Sciatic nerve (tissue), 2 donors: Measurements from ENCODE around the gene MCC. TPM values are rescaled to one million over a fixed set of nuclear protein-coding genes. Genes with fewer than 3 reads are reported as not detected.
A peak's percentile ranks its signal among the peaks of the same experiment; 100 is the strongest.

Source experiments
- ATAC-seq: fragments of 200-7000 bp; cut with Tn5 transposase; one replicate; pipeline ENCODE4 v1.9.1; 2020; ENCODE audit warnings: mild to moderate bottlenecking, moderate library complexity
- DNase-seq: peaks from one replicate; pipeline ENCODE4 v3.0.0-alpha.2; 2020; ENCODE audit warnings: low spot score
- intact Hi-C: fragments of 100-400 bp; cut with DNase I; formaldehyde crosslinking; loops from one replicate; pipeline ENCODE4 v1.14.2; 2022
- total RNA-seq: library from RNA; stranded (reverse); fragmentation: NEBNext Ultra II Directional; extraction: Animal tissue kit (Norgen Biotek cat#: 25700); gene quantifications from one replicate; pipeline ENCODE4 v1.2.1, GENCODE V29; 2021
- donor health status: DM: no; HTN: no; CAD: no.
- donor health status: DM: no; HTN: no; CAD: no.

Gene MCC
- total RNA-seq, 1 donor from 2014 or later: 41.9 TPM

DNA sequence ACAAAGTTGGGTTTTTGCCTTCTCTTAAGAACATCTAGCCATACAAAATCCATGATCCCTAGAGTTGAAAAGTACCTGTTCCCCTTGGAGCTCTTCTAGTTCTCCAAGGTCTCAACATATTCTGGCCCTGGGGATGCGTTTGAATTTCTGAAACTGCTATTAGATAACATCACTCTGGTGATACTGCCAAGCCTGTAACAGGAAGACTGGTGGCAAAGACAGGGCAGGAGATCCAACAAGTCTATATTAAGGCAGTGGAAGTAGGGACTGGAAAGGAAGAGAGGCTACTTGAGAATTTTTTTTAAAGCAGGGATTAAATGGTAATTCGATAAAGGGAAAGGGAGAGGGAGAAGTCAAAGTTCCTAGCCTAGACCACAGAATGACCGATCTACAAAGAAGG, 264.9 kb downstream of the MCC start:
- ATAC-seq (no peak), DNase-seq (no peak)
- intact Hi-C loops: no loop called here

DNA sequence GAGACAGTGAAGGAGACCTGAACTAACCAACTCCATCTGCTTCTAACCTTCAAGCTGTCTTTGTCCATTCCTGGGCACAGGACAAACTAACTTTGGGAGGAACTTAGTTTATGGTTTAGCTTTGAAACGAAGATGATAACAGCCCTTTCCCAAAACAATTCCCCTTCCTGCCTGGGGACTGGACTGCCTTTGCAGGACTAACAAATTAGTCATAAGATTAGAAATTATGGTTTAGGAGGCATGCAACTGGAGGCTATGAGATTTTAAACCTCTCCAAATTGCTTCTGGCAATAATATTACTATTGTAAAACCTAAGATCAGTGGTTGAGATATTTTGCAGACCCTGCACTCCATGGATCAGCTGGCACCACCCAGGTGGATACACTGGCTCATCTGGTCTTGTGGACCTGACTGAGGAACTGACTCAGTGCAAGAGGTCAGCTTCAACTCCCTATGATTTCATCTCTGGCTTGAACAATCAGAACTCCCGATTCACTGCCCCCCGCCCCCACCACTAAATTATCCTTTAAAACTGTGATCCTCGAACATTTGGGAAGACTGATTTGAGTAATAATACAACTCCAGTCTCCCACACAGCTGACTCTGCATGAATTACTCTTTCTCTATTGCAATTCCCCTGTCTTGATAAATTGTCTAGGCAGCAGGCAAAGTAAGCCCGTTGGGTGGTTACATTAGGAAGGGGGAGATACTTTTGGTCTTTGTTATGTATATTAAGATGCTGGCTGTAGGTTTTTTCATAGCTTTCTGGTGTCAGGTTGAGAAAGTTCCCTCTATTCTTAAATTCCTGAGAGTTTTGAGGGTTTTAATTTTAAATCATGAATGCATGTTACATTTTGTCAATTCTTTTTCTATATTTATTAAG, 266.7 kb downstream of the MCC start:
- DNase-seq (no peak), ATAC-seq (no peak)
- intact Hi-C loops: no loop called here

DNA sequence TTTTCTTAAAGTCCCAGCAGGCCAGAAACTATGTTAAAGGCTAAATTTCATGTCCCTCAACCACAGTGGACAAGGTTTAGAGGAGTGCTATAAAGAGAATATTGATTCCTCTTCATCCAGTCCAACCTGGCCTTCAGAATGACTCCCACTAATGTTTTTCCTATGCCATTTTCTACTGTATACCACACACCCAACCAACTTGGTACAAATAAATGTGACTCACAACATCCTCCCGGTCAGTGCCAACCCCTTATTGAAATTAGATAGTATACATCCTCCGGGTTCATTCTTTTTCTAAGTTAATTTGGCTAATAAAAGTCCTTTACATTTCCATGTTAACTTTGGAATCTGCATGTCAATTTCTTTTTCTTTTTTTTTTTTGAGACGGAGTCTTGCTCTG, 268.6 kb downstream of the MCC start:
- no peak for ATAC-seq
- intact Hi-C loops: no loop called here
- no peak for DNase-seq

DNA sequence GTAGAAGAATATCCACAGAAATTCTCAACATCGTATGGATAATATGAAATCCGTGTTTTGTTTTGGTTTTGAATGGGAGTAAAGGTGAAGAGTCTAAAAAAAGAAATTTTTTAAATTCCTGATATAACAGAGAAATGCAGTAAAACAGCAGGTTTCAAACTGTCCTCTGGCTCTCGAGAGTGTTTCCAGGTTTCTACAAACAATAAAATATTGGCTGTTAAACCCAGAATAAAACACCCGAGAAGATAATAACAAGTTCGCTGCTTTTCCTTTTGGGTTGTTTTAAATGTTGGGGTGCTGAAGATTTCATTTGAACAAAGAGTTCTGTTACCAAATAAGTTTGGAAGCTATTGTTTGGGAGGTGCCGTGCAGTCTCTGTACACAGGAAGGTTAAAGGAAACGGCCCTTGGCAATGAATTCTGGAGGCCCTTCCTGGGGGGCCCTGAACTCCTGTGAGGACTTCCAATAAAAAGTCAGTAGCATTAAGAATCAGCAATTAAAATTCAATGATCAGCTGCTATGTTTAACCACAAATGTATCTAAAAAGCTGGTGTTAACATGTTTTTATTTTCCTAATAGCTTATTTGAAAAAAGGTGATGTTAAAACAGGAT, 269.2 kb downstream of the MCC start:
- DNase-seq: no peak

DNA sequence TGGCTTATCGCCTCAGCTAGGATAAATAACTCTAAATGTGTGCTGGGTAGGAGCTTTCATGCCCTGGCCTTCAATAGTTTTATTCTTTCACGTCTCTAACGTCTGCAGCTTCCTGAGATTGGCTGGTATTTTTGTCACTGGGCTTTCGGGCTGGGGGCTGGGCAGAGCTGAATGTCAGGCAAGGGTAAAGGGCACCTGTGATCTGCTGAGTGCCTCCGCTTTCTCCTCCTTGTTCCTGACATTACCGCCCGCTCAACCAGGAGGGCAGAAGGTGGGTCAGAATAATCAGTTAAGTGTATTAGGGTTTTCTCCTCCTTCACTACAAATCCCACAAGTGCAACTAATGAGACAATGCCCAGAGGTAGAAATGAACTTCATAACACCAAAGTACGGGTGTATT, 270.1 kb downstream of the MCC start:
- ATAC-seq: peak; percentile 32
- intact Hi-C loops: no loop called here
- no peak for DNase-seq

More for the DNA sequence above, 269.2 kb downstream of the MCC start:
- no peak for ATAC-seq
- intact Hi-C loops: no loop called here

DNA sequence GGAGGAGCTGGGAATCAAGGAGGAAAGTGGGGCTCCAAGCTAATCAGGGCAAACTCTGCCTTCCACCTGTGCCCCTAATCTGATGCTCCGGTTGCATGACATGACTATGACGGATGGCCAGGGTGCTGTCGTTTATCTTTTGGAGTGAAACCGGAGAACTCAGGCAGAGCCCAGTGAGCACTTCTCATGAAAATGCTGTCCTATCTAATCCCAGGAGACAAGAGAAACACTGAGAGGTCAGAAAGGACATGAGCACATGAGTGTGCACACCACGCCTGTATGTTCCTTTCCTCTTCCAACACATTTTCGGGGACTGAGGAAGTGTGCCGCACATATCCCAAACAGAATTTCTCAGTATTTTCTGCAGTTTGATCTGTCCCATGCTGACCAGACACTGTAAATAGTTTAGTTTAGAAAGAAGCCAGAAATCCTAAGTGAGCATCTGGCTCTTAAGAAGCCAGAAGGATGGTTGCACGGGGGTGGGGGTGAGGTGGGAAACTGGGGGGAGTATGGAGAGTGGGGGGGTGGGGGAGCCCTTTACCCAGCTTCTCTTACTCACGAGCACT, 270.6 kb downstream of the MCC start:
- intact Hi-C loops: no loop called here
- no peak for DNase-seq
- peak; percentile 50 for ATAC-seq

DNA sequence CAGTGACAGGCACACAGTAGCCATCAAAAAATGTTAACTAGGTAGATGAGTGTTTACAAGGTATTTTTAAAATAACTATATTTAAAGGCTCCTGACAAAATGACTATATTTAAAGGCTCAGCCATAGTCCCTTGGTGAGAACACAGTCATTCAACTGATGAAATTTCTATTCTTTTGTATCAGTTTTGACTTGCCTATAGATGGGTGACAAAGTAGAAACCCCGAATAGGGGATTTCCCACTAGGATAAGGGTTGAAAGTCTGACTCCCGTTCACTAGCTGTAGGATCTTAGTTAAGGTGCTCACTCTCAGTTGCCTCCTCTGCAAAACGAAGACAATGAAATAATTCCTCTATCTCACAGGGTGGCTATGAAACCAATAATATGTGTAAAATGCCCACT, 271.7 kb downstream of the MCC start:
- no peak for ATAC-seq
- intact Hi-C loops: no loop called here
- no peak for DNase-seq

DNA sequence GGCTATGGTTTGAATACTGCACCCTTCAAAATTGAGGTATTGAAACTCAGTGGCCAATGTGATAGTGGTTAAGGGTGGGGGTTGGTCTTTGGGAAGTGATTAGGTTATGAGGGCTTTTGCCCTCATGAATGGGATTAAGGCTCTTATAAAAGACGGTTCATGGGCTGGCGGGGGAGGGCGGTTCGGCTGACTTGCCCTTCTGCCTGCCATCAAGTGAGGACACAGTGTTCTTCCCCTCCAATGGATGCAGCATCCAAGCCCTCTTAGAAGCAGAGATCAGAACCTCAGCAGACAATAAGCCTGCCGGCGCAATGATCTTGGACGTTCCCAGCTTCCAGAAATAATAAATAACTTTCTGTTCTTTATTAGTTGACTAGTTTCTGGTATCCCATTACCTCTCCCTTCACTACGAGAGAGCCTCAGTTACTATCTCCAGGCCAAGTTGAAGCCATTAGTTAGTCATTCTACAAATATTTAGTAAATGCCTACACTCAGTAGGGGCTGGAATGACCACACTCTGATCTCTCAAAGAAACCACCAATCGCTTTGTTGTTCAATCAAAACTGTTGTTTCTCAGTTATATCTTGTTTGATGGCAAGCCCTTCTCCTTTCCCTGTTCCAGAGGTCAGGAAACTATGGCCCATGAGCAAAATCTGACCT, 272.7 kb downstream of the MCC start:
- no peak for ATAC-seq
- intact Hi-C loops: no loop called here
- no peak for DNase-seq

DNA sequence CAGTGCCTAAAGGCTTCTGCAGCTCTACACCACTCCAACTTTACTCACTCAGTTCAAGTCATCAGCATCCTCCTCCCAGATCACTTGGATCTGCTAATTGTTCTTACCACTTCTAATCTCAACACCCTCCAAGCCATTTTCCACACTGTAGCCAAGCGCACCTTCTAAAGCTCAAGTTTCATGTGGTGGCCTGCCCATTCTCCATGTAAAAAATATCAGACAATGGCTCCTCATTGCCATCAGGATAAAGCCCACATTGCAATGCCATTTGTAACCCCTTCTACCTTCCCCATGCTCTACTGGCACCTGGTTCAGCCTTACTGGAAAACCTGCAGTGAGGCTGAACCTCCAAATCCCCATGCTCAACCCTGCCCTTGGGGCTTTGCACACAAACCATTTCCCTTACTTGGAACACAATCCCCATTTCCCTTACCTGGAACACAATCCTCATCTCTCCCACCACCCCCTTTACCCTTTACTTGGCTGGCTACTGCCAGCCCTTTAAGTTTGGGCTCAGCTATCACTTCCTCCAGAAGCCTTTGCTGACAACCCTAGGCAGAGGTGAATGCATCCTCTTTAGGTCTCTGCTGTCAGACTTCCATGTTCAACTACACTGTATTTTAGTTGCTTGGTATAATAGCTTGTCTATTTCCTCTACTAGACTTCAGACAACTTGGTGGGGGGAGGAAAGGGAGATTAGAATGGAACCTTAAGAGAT, 273.5 kb downstream of the MCC start:
- DNase-seq (no peak), ATAC-seq (no peak)
- intact Hi-C loops: no loop called here

DNA sequence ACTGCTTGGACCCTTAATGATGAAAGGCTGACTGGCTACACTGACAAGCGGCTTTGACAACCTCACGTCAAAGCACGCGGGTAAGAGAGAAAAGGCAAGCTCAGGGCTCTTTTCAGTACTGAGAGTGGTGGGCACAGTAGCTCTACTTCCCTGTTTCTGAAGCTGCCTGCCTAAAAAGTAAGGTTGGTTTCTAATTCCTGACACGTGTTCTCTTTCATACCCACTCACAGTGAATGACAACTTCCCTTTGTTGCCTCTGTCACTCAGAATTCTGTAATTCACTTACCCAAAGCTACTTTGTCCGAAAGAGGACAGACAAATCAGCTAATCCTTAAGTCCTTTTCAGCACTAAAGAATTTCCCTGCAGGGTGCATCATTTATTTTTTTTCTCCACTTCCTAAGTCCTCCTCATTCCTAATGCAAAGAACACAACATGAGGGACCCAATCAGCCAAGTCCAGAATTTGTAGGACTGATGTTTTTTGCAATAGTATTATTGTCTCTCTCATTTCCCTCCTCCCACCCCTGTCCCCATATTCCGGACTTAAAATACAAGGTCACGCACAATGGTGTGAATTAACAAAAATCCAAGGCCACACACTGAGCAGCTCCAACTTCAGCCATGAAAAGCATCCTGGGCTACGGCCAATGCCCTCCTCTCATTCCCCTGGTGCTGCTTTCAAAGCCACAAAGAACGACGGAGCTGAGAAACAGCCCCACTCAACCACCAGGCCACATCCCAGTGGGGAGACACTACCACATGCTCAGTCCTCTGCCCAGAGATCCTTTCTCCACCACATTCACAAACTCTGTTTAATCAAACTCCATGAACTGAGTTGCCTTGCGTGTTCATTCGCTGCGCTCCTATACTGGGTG, 274.5 kb downstream of the MCC start:
- intact Hi-C loops: no loop called here
- no peak for DNase-seq
- no peak for ATAC-seq

DNA sequence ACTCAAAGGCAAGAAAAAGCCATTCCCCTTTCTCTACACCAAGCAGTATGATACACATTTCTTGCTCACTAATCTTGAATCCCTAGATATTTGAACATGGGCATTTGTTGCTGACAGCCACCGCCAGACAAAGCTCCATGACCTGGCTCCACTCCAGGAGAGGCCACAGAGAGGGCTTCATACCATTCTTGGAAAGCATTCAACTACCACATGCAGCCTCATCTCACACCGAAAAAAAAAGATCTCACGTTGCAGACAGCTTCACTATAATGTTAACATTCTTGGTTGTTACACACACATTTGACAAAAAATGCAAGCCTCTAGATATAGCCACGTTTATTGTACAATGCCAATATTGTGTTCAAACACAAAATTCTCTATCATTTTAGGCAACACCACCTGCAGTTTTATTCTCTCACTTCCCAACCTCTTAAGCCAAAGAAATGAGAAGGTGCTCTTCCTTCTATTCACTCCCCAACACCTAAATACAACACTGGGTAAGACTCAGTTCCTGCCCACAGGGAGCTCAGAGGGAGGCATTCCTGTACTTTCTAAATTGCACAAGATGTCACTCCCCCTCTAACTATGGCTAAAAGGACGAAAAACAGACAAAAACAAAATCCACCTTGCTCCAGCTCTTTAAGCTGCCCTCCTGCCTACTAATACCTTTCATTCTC, 275.9 kb downstream of the MCC start:
- DNase-seq (no peak), ATAC-seq (peak; percentile 40)
- intact Hi-C loops: no loop called here

DNA sequence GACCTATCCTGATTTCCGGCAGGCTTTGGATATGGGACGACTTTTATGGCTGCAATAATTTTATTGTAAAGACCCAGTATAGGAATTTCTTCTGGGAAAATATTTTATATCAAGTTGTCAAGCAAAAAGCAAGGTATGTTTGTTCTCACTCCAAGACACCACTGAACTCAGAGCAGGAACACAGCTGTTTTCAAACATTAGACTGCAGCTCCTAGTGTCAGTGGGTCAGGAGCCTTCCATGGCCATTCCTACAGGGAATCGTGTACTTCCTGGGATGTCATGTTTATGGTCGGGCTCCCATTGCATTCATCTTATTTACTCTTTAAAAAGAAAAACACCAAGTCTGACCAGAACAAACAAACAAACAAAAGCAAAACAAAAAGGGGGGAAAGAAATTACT, 278.8 kb downstream of the MCC start:
- no peak for DNase-seq
- ATAC-seq: no peak
- intact Hi-C loops: no loop called here

DNA sequence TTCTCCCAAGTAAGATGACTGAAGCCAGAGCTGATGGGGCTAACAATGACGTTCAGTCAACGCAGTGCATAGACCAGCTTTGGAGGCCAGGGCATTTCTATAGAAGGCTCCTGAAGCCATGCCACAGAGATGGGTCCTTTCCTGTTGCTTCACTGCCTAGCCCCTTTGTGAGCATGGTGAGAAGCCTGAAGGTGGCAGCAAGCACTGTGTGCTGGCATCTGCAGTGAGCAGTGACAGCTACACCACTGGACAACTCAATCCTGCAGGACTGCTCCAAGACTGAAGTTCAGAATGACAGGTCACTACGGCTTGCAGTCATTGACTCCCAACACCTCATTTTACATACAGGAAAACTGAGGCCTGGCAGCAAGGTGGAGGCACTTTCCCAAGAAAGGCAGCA, 282.4 kb downstream of the MCC start:
- DNase-seq: no peak
- intact Hi-C loops: no loop called here
- no peak for ATAC-seq

DNA sequence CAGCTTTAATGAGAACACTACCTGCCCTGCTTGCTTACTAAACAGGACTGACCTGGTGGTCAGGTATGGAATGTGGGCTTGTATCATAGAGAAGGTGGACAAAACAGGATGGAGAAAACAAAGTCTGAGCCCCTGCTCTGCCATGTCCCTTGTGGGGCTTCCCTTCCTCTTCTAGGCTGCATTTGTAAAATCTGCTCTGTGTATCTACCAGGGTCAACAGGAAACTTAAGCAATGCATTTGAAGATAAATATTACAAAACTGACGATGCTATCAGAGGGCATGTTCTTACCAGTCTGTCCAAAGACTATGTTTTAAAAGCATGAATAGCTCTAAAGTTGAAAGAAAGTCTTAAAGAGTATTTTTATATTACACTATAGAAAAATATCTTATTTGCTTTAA, 282.9 kb downstream of the MCC start:
- DNase-seq (no peak), ATAC-seq (no peak)
- intact Hi-C loops: no loop called here

DNA sequence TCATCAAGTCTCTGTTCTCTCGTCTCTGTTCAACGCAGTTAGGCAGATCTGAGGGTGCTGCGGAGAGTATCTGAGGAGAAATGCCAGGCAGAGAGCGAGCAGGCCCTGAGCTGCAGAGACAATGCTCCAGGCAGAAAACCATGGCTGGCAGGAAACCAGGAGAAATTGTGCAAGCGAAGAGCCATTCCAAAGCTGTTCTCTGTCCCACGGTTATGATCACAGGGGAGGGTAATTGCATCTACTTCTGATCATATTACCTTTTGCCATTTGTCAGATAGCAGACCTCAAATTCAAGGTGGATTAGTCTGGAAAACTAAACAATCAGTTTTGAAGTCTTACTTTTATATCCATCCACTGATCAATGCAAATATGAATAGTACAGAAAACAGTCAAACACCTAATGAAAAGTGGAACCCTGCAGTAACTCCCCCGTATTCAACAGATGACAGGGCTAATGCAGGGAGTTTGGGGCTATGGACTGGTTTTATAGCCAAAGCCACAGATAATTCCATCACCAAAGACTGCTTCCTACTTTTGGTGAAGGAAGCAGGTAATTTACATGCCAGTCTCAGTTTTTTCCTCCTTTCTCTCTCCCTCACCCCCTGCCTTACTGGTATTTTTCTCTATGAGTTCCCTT, 283.6 kb downstream of the MCC start:
- ATAC-seq: peak; percentile 86

DNA sequence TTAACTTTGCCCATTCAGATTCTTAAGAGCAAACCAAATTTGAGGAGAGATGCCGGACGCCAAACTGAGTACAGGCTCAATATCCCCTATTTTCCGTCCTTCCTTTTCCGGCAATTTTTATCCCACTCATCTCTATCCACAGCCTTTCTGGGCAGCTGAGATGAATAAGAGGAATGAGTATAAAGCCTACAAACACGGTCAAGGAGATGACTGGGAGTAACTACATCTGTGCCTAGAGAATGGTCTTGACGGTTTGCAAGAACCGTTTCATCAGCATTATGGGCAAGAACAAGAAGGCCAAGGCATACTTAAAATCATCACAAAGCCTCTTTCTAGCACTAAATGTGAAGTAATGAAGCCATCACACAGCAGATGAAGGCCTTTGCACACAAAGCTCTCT, 284.3 kb downstream of the MCC start:
- ATAC-seq: no peak
- no peak for DNase-seq
- intact Hi-C loops: no loop called here

More for the DNA sequence above, 283.6 kb downstream of the MCC start:
- peak; percentile 75 for DNase-seq
- intact Hi-C loops: no loop called here
